Fibroblast of the aortic adventitia (primary cell): ENCODE measurements around the gene AIDA. TPM values are rescaled to one million over a fixed set of nuclear protein-coding genes. Genes with fewer than 3 reads are reported as not detected.

ENCODE experiments used
- DNase-seq: peaks from one replicate; pipeline ENCODE4 v3.0.0-alpha.2; 2010; ENCODE audit warnings: low read depth
- H3K4me3 ChIP-seq: 2 replicates; pipeline ENCODE4 v1.5.1; 2011; ENCODE audit warnings: low read depth, mild to moderate bottlenecking, control low read depth, low read length, moderate library complexity
- CTCF ChIP-seq: IDR thresholded peaks from 2 replicates; pipeline ENCODE4 v1.5.1; 2011; ENCODE audit warnings: mild to moderate bottlenecking, low read length, control low read depth, inconsistent platforms; ENCODE audit not compliant: insufficient read depth
- total RNA-seq: library from RNA; depleted of rRNA; stranded (reverse); fragments of >200 nt; gene quantifications from 2 replicates; pipeline ENCODE4 v1.2.3, GENCODE V29; 2012; ENCODE audit warnings: low replicate concordance

AIDA gene, protein sequence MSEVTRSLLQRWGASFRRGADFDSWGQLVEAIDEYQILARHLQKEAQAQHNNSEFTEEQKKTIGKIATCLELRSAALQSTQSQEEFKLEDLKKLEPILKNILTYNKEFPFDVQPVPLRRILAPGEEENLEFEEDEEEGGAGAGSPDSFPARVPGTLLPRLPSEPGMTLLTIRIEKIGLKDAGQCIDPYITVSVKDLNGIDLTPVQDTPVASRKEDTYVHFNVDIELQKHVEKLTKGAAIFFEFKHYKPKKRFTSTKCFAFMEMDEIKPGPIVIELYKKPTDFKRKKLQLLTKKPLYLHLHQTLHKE
- total RNA-seq, result 35.6 and 119 TPM in 2 replicates

GRCh38 chr1:222712253-222713090 lies at the start of gene AIDA, which contains the start of gene BROX:
Gene AIDA, minus strand, starts transcription at chr1:222712491. Its CDS starts 174 bp downstream, at chr1:222712317.
Gene BROX, plus strand, starts transcription at chr1:222712564. Its CDS starts 3,136 bp downstream, at chr1:222715700.
- peak within 1 kb of the TSS; percentile 81 for H3K4me3 ChIP-seq
- no peak for TF ChIP-seq CTCF
- DNase-seq, result peak; percentile 86

GRCh38 chr1:222761083-222761482 lies 48.8 kb upstream of the AIDA start:
- DNase-seq, result no peak
- H3K4me3 ChIP-seq, result no peak overlapping the region
- no peak for TF ChIP-seq CTCF

DNA sequence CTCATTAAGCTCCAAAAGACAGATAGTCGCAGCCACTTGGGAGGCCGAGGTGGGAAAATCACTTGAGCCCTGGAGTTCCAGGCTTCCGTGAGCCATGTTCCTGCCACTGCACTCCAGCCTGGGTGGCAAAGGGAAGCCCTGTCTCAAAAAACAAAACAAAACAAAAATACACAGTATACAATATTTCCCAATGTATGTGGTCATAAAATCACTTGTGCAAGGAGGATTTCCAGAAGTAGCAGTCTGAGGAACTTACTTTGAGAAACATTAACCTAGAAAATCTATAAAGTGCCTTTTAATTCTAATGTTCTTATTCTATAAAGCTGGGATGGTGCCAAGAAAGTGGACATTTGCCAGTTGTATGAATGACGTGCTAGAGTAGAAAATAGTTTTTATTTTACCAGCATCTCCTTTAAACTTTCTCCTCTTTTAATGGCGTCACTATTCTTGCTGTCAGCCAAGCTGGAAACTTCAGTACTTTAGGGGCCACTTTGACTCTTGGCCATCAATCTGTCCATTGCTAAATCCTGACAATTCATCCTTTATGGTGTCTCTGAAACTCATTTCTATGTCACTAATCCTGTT lies 47.3 kb upstream of the AIDA start:
- no peak for DNase-seq
- no peak for TF ChIP-seq CTCF
- no peak overlapping the region for H3K4me3 ChIP-seq

DNA sequence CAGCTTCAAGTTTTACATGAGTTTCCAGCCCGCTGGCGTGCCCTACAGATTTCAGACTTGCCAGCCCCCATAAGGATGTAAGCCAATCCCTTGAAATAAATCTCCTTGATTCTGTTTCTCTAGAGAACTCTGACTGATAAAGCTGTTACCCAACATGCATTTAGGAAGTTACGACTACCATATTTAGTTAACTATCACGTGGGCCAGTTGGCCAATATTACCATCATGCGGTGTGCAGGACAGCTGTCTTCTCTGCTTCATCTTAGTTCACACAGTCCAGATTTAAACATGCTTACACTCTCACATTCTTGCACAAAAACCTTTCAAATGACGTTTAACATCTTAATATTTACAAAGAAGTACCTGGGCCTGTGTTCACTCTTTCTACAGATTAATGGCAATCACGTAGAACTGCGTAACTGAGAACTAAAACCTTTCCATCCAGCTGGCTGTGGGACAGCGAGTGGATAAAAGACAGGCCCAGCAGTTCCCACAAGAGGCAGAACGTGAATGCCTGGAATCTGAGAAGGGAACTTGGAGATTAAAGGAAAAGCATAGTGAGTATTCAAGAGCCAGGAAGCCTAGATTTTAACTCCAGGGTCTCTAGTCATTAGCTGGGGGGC lies 45.5 kb upstream of the AIDA start:
- peak; percentile 68 for DNase-seq
- no peak for TF ChIP-seq CTCF
- no peak overlapping the region for H3K4me3 ChIP-seq

- no peak for TF ChIP-seq CTCF
- peak; percentile 99 for DNase-seq
- H3K4me3 ChIP-seq, result peak overlapping the region; percentile 5
Measured at GRCh38 chr1:222754366-222755139, 42.3 kb upstream of the AIDA start.

DNA sequence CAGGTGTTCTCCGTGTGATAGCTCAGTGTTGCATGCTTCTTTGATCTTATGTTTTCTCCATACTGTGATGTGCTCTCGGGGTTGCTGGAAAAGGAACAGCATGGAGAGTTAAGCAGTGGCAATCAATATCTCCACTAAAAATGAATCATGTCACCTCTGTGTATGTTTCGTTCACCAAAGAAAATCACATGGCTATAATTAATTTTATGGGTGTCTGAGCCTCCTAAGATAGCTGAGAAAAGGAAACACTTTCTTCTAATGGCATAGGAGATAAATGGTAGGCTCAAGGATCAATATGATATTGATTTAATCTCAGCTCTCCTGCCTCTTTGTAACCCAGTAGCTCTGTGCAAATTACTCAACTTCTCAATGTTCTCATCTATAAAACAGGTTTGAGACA lies 39.0 kb upstream of the AIDA start:
- H3K4me3 ChIP-seq, result no peak overlapping the region
- no peak for DNase-seq
- TF ChIP-seq CTCF, result no peak
